Upper lobe of left lung (tissue), 6 donors: Measurements from ENCODE around the gene AOC3. TPM values are rescaled to one million over a fixed set of nuclear protein-coding genes. Genes with fewer than 3 reads are reported as not detected.
"Not testable (repeated sequence)": the region's sequence is repeated elsewhere in the genome, so short reads cannot be mapped to it uniquely, and the experiment has no call there.

Source experiments
- ATAC-seq, 2 donors: fragments of 200-7000 bp; cut with Tn5 transposase; one replicate each; pipeline ENCODE4 v1.9.1; 2022; ENCODE audit warnings: mild to moderate bottlenecking in 2 of 2, moderate library complexity in 2 of 2; ENCODE audit not compliant: low FRiP score in 2 of 2
- DNase-seq, 2 donors: peaks; one replicate each; pipeline ENCODE4 v3.0.0-alpha.2; 2019 to 2020
- H3K27ac ChIP-seq, 4 donors: fragments of 200-600 bp; sonication (generic); one replicate each; pipeline ENCODE4 v1.5.1; 2016 to 2019
- H3K27me3 ChIP-seq, 4 donors: fragments of 200-600 bp; sonication (generic); one replicate each; pipeline ENCODE4 v1.5.1; 2017 to 2019
- H3K36me3 ChIP-seq, 4 donors: fragments of 200-600 bp; sonication (generic); one replicate each; pipeline ENCODE4 v1.5.1; 2016 to 2019
- H3K4me1 ChIP-seq, 4 donors: fragments of 200-600 bp; sonication (generic); one replicate each; pipeline ENCODE4 v1.5.1; 2018 to 2019
- H3K4me3 ChIP-seq, 4 donors: fragments of 200-600 bp; sonication (generic); one replicate each; pipeline ENCODE4 v1.5.1; 2017 to 2019; ENCODE audit warnings: mild to moderate bottlenecking in 2 of 4, moderate library complexity in 1 of 4
- H3K9me3 ChIP-seq, 4 donors: fragments of 200-600 bp; sonication (generic); one replicate each; pipeline ENCODE4 v1.5.1; 2018 to 2019
- EP300 ChIP-seq, 4 donors: sonication (generic); formaldehyde crosslinking; IDR thresholded peaks; one replicate each; pipeline ENCODE4 v1.5.1; 2017; ENCODE audit warnings: antibody characterized with exemption in 4 of 4, control low read depth in 2 of 4
- POLR2A ChIP-seq, 4 donors: fragments of 450-650 bp; IDR thresholded peaks; one replicate each; pipeline ENCODE4 v1.5.1; 2016 to 2017; ENCODE audit warnings: antibody characterized with exemption in 4 of 4, mild to moderate bottlenecking in 2 of 4
- POLR2AphosphoS5 ChIP-seq, 2 donors: sonication (generic); formaldehyde crosslinking; IDR thresholded peaks; one replicate each; pipeline ENCODE4 v1.5.1; 2017; ENCODE audit warnings: antibody characterized with exemption in 2 of 2
- WGBS, 2 donors: methylation state at CpG; one replicate each; pipeline ENCODE4 v1.1.5; 2017 to 2018; 5-methylcytosine and 5-hydroxymethylcytosine counted together
- total RNA-seq, 6 donors: library from RNA; depleted of rRNA in 4 of 6; stranded (reverse); fragments of >200 nt in 4 of 6; gene quantifications; one replicate each; pipeline versions ENCODE4 v1.1.0 to v1.2.1, GENCODE V29; 2016 to 2021
- TF ChIP-seq, protein P1 (sequence below), 6 experiments: fragments of 450-650 bp in 4 of 6; fragments of 200-600 bp in 2 of 6; sonication (generic) in 2 of 6; IDR thresholded peaks; one replicate each; pipeline ENCODE4 v1.5.1; 2016 to 2019; ENCODE audit warnings: antibody characterized with exemption in 6 of 6
- donor health status: DM: no; HTN: no; CAD: no; lungs with moderate emphysema.
- donor health status: DM: no; HTN: yes; CAD: no; lungs with severe emphysema.

Gene AOC3
- total RNA-seq, 6 donors from 2014 or later: 76.9 to 210 (median 111) TPM

DNA sequence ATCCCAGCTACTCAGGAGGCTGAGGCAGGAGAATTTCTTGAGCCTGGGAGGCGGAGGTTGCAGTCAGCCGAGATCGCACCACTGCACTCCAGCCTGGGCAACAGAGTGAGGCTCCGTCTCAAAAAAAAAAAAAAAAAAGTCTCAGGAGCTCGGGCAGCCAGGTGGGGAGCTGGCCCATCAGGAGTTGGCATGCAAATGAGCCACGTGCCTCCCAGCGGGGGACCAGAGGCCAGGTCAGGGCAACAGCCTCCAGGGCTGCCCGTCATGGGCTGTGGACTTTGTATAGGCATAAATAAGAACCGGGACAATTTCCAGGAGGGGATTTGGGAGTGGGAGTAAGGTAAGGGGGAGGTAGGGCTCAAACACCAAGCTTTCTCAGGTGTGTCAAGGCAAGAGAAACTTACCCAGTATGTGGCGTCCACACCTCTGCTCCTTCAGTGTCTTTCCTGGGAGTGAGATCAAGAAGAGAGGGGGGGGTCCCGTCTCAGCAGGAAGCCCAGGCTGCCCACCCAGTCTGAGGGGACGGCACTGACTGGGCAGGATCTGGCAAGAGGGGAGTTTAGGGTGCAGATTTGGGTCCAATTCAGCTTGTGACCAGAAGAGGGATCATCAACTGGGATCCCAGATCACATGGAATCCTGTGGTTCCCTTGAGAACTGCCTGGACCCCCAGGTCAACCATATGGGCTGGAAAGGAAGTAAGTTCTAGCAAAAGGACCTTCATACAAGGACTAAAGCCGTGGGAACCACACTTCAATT is 27.3 kb downstream of the AOC3 start:
- Histone ChIP-seq H3K4me1 (peaks cover 0 to 13% (median 0%) of the 10 kb centered on the region in 4 donors), H3K36me3 (no peaks in the 10 kb centered on the region), H3K9me3 (no peaks in the 10 kb centered on the region), H3K27ac (no peak overlapping the region), H3K4me3 (no peak overlapping the region), H3K27me3 (no peaks in the 10 kb centered on the region)
- TF ChIP-seq POLR2AphosphoS5 (IDR thresholded peaks at IDR 0.05): no peak
- TF ChIP-seq POLR2A (IDR thresholded peaks at IDR 0.05): no peak
- TF ChIP-seq EP300 (IDR thresholded peaks at IDR 0.05): no peak
- TF ChIP-seq, protein P1, sequence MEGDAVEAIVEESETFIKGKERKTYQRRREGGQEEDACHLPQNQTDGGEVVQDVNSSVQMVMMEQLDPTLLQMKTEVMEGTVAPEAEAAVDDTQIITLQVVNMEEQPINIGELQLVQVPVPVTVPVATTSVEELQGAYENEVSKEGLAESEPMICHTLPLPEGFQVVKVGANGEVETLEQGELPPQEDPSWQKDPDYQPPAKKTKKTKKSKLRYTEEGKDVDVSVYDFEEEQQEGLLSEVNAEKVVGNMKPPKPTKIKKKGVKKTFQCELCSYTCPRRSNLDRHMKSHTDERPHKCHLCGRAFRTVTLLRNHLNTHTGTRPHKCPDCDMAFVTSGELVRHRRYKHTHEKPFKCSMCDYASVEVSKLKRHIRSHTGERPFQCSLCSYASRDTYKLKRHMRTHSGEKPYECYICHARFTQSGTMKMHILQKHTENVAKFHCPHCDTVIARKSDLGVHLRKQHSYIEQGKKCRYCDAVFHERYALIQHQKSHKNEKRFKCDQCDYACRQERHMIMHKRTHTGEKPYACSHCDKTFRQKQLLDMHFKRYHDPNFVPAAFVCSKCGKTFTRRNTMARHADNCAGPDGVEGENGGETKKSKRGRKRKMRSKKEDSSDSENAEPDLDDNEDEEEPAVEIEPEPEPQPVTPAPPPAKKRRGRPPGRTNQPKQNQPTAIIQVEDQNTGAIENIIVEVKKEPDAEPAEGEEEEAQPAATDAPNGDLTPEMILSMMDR (IDR thresholded peaks at IDR 0.05): no peak
- WGBS, 2 donors: 64 to 75% methylated on average over 13 of the region's 13 CpGs
- ATAC-seq: no peak
- DNase-seq: no peak

- no peaks in the 10 kb centered on the region for H3K27me3 ChIP-seq
- no peak for ATAC-seq
- H3K4me1 ChIP-seq: peaks cover 0 to 13% (median 0%) of the 10 kb centered on the region in 4 donors
- WGBS, 2 donors: 88 to 91% methylated on average over 6 to 7 of the region's 8 CpGs
- TF ChIP-seq POLR2AphosphoS5 (IDR thresholded peaks at IDR 0.05) (no peak), EP300 (IDR thresholded peaks at IDR 0.05) (no peak), POLR2A (IDR thresholded peaks at IDR 0.05) (no peak)
- TF ChIP-seq, protein P1 (IDR thresholded peaks at IDR 0.05): no peak
- H3K4me3 ChIP-seq: no peak overlapping the region
- peak overlapping the region in 1 of 4 donors; percentile 4 for H3K27ac ChIP-seq
- H3K9me3 ChIP-seq: no peaks in the 10 kb centered on the region
- H3K36me3 ChIP-seq: no peaks in the 10 kb centered on the region
- no peak for DNase-seq
These were observed 28.1 kb downstream of the AOC3 start for GRCh38 chr17:42878924-42879595.

DNA sequence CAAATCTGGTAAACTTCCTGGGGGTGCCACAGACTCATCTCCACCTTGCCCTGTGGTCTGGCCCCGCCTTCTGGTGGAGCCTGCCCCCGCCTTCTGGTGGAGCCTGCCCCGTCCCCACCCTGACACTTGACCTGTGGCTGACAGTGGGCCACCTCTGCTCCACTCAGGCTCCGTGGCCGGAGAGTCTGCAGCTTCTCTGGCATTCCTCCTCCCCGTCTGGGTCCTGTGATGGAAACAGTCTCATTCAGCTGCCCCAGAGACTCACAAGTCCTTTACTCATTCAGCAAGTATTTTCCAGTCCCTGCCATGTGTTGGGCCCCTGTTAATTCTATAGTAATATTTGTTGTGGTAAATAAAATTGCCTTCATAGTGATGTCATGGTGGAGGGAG is 28.6 kb downstream of the AOC3 start:
- TF ChIP-seq, protein P1 (IDR thresholded peaks at IDR 0.05): no peak
- TF ChIP-seq EP300 (IDR thresholded peaks at IDR 0.05) (no peak), POLR2AphosphoS5 (IDR thresholded peaks at IDR 0.05) (no peak)
- H3K27me3 ChIP-seq: no peaks in the 10 kb centered on the region
- no peaks in the 10 kb centered on the region for H3K36me3 ChIP-seq
- DNase-seq: no peak
- H3K4me1 ChIP-seq: peaks cover 0 to 16% (median 0%) of the 10 kb centered on the region in 4 donors
- WGBS, 2 donors: 60 to 70% methylated on average over 5 to 6 of the region's 6 CpGs
- H3K4me3 ChIP-seq: no peak overlapping the region
- no peaks in the 10 kb centered on the region for H3K9me3 ChIP-seq
- H3K27ac ChIP-seq: peak overlapping the region in 1 of 4 donors; percentile 4
- ATAC-seq: peak in 1 of 2 donors; percentile 49

DNA sequence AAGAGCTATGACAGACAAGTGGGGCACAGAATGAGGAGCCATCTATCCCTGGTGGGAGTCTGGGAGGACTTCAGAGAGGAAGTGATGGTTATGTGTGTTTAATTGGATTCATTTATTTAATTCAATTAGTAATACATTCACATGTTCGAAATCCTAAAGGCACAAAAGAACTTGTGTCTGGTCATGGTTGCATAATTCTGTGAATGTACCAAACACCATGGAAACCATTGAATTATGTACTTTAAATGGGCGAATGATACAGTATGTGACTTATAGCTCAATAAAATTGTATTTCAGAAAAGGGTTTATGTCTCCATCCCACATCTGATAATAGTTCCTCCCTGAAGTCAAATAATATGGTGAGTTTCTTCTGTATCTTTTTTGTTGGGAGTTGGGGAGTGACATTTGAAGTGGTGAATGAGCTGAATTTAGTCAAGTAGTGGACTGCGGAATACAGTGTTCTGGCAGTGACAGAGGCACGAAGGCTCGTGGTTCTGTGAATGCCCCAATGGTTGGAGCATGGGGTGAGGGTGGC is 29.8 kb downstream of the AOC3 start:
- Histone ChIP-seq H3K36me3 (no peaks in the 10 kb centered on the region), H3K9me3 (no peaks in the 10 kb centered on the region), H3K27me3 (no peaks in the 10 kb centered on the region), H3K27ac (no peak overlapping the region), H3K4me1 (peaks cover 0 to 16% (median under 1%) of the 10 kb centered on the region in 4 donors), H3K4me3 (no peak overlapping the region)
- no peak for TF ChIP-seq POLR2A (IDR thresholded peaks at IDR 0.05)
- TF ChIP-seq EP300 (IDR thresholded peaks at IDR 0.05): no peak
- TF ChIP-seq, protein P1 (IDR thresholded peaks at IDR 0.05): no peak
- no peak for TF ChIP-seq POLR2AphosphoS5 (IDR thresholded peaks at IDR 0.05)
- ATAC-seq: no peak
- DNase-seq: no peak
- 88 to 89% methylated on average over 5 of the region's 5 CpGs for WGBS, 2 donors

DNA sequence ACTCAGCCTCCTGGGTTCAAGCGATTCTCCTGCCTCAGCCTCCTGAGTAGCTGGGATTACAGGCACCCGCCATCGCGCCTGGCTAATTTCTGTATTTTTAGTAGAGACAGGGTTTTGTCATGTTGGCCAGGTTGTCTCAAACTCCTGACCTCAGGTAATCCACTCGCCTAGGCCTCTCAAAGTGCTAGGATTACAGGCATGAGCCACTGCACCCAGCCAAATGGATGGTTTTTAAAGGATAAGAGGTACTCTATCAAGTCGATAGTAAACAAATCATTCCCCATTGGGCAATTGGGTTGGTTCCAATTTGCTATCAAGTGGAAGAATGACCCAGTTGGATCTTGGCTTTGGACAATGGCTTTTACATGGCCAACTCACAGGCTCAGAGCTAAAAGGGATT is 30.7 kb downstream of the AOC3 start:
- WGBS, 2 donors: 67 to 72% methylated on average over 6 of the region's 6 CpGs
- H3K36me3 ChIP-seq, H3K4me3 ChIP-seq, ATAC-seq, H3K27ac ChIP-seq, H3K27me3 ChIP-seq, H3K9me3 ChIP-seq: not testable (repeated sequence)
- H3K4me1 ChIP-seq: peaks cover 0 to 24% (median 8%) of the 10 kb centered on the region in 4 donors
- peak in 1 of 2 donors; percentile 71 for DNase-seq
